C4-2B (cell line): ENCODE measurements around the gene TRIM59.

Experiments used
- ZFX ChIP-seq: fragments of 450-650 bp; IDR thresholded peaks from 2 replicates; pipeline ENCODE4 v1.6.1; 2017
- TF ChIP-seq, protein P1 (sequence below): fragments of 450-650 bp; conservative IDR thresholded peaks from 2 replicates; pipeline ENCODE4 v1.5.1; 2017; ENCODE audit warnings: mild to moderate bottlenecking

DNA sequence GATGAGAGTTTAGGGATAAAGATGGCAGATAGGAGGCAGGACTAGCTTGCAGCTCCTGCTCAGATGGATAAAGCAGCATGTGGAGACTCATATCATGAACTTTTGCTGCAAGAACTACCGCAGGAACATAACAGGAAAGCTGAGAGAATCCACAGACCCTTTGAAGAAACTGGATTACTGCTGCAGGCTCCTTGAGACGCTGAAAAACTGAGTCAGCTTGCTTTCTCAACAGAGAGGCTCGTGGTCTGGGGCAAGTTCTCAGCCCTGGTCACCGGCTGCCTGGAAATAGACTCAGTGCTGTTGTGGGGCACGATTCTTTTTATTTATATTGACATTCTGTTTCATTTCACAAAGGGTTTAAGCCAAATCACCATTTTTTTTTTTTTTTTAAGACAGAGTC lies 28.8 kb upstream of the TRIM59 start:
- TF ChIP-seq, protein P1, sequence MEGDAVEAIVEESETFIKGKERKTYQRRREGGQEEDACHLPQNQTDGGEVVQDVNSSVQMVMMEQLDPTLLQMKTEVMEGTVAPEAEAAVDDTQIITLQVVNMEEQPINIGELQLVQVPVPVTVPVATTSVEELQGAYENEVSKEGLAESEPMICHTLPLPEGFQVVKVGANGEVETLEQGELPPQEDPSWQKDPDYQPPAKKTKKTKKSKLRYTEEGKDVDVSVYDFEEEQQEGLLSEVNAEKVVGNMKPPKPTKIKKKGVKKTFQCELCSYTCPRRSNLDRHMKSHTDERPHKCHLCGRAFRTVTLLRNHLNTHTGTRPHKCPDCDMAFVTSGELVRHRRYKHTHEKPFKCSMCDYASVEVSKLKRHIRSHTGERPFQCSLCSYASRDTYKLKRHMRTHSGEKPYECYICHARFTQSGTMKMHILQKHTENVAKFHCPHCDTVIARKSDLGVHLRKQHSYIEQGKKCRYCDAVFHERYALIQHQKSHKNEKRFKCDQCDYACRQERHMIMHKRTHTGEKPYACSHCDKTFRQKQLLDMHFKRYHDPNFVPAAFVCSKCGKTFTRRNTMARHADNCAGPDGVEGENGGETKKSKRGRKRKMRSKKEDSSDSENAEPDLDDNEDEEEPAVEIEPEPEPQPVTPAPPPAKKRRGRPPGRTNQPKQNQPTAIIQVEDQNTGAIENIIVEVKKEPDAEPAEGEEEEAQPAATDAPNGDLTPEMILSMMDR, result no peak
- no peak for TF ChIP-seq ZFX
